GM12872 (cell line): ENCODE data around the gene ATP11A.

ENCODE experiments used
- TF ChIP-seq, protein P1 (sequence below): IDR thresholded peaks from 3 replicates; pipeline ENCODE4 v1.5.1; 2011; ENCODE audit warnings: low read depth, mild to moderate bottlenecking, low read length, moderate library complexity; ENCODE audit not compliant: insufficient read depth

Gene ATP11A

DNA sequence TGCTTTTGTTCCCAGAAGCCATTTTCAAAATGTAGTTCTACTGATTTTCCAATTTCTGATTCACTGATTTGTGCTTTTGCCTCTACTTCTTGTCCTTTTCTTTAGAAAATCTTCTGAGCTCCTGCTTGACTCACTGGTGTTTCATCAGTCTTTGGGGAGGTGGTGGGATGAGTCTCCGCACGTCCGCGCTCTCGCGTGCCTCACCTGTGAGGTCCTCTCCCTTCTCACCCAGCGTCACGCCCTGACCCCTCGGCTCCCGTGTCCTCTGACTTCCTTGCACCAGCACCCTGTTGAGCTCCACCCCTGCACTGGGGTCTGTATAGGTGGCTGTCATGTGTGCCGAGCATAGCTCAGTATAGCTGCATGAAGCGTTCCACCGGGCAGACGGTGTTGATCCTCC lies 226.5 kb downstream of the ATP11A start:
- TF ChIP-seq, protein P1, sequence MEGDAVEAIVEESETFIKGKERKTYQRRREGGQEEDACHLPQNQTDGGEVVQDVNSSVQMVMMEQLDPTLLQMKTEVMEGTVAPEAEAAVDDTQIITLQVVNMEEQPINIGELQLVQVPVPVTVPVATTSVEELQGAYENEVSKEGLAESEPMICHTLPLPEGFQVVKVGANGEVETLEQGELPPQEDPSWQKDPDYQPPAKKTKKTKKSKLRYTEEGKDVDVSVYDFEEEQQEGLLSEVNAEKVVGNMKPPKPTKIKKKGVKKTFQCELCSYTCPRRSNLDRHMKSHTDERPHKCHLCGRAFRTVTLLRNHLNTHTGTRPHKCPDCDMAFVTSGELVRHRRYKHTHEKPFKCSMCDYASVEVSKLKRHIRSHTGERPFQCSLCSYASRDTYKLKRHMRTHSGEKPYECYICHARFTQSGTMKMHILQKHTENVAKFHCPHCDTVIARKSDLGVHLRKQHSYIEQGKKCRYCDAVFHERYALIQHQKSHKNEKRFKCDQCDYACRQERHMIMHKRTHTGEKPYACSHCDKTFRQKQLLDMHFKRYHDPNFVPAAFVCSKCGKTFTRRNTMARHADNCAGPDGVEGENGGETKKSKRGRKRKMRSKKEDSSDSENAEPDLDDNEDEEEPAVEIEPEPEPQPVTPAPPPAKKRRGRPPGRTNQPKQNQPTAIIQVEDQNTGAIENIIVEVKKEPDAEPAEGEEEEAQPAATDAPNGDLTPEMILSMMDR: no peak

DNA sequence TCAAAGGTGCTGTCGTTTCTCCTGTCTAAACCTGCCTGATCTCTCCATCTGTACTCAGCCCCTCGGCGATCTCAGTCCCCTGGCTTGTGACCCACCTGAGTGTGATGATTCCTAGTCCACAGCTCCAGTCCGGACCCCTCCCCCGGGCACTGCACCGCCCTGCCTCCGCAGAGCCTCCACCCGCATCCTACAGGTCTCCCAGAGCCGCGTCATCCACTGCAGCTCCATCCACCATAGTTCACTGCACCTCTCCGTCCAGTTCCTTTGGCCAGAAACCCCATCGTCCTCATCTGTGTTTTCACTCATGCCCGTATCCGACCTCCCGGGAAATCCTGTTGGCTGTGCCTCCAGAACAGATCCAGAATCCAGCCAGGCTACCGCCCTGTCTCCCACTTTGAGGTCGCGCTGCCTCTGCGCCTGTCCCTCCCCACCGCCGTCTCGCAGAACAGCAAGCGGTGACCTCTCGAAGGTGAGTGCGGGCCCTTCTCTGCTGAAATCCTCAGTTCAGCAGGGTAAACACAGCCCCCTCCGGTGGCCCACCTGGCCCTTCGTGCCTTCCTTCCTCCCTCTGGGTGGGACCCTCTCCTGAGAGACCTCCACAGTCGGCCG lies 227.3 kb downstream of the ATP11A start:
- TF ChIP-seq, protein P1: no peak

DNA sequence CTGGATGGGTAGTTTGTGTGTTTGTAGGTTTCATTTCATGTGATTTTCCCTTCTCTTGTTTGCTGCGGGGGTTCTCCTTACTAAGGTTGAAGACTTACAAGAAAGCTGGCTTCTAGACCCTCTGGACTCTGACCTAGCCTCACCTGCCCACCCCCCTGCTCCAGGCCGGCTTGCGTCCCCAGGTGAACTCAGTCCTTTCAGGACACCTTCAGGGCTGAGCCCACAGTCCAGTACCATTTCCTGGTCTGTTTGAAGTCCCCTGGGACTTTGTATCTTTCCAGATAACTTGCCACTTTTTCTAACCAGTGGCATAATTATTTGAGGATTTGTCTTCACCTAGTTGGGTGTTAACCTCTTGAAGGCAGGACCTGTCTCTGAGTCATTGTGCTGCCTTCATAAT lies 227.9 kb downstream of the ATP11A start:
- TF ChIP-seq, protein P1: no peak

DNA sequence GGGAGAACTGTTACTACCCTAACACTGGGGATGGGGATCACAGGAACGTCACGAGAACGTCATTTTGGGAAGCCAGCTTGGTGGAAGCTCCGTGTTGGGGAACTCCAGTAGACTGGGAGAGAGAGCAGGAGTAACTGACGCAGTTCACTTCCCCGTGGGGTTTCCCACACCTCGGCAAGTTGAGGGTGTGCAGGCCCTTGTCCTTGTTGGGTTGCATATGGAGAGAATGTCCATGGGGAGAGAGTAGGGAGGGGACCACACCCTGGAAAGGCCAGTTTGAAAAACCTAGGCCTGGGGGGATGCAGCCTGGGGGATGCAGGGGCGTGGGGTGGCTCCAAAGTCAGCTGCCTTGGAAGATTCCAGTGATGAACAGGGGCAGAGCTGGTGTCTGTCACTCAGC lies 228.4 kb downstream of the ATP11A start:
- TF ChIP-seq, protein P1: no peak

DNA sequence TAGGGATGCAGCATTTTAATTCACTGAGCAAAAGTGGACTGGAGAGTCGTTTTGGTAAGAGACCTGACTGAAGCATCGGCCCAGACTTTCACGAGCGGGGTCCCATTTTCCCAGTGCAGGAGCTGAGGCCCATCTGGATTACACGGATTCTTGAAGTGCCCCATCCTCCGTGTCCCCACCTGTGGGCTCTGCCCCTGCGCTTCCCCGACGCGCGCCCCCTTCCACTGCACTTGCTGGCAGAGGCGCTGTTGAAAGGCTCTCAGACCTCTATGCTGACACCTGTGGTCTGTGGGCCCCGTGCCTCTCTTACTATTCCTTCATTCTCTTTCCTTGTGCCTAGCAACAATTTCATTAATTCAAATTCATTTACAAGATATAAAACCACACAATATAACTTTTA lies 228.9 kb downstream of the ATP11A start:
- TF ChIP-seq, protein P1: no peak

DNA sequence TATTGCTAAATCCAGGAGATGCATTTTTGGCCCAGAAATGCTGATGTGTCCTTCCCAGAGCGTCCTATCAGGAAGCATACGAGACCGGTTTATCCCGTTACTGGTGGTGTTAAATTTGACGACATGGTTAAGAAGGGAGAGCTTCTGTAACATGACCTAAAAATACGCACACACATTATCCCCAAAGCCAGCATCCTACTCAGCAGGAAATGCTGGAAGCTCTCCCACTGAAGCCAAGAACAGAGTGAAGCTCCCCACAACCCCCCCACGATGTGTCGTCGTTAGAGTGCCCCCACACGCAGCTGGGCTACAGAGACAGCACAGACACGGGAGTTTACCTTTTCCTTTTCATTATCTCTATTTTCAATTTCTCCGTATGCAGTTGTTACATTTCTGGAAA lies 234.1 kb downstream of the ATP11A start:
- TF ChIP-seq, protein P1: no peak

DNA sequence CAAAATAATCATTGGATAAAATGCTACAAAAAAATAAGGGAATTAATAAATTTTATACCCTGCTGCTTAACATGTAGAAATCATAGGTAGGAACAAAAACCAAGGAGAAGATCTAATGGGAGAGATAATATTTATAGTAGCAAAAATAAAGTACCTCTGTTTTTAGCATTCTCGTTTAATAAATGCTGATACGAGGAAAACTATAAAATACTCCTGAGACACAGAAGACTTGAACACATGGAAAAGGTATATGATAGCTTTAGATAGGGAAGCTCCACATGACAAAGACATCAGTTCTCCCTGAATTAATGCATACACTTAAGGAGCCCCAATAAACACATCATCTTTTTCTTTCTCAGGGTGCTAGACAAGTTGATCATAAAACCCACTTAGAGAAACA lies 234.5 kb downstream of the ATP11A start:
- TF ChIP-seq, protein P1: no peak
